H1 (cell line): ENCODE data around the gene CLASP2. TPM values are rescaled to one million over a fixed set of nuclear protein-coding genes. Genes with fewer than 3 reads are reported as not detected.

Experiments used
- CTCF ChIA-PET: fragments of 300-600 bp; sonication (Branson Sonifier 250); formaldehyde crosslinking; loops from one replicate; lab custom pipeline; 2021; ENCODE audit not compliant: partially characterized antibody; lab: Charles Lee
- POLR2A ChIA-PET: fragments of 300-600 bp; sonication (Branson Sonifier 250); formaldehyde crosslinking; loops from one replicate; lab custom pipeline; 2021; ENCODE audit warnings: inconsistent platforms; ENCODE audit not compliant: partially characterized antibody; lab: Charles Lee
- DNase-seq, 2 experiments: peaks; one replicate each; pipeline versions ENCODE4 v3.0.0 to v3.0.0-alpha.2; 2010 to 2022; ENCODE audit warnings: low spot score in 2 of 2, low read depth in 1 of 2, mixed read lengths in 1 of 2
- FAIRE-seq: peaks from 2 replicates; lab custom pipeline; 2011; peaks lifted over from hg19 to GRCh38; lab: Jason Lieb, UNC
- H2AFZ ChIP-seq: 2 replicates; pipeline ENCODE4 v1.8.1; 2012; ENCODE audit warnings: low read length, inconsistent platforms
- H2AK5ac ChIP-seq: 2 replicates; pipeline ENCODE4 v1.6.1; 2013; ENCODE audit warnings: low read depth, low read length
- H2BK120ac ChIP-seq: replicated peaks from 2 replicates; pipeline ENCODE3; 2013; ENCODE audit warnings: low read depth, low read length, inconsistent platforms
- H2BK12ac ChIP-seq: 2 replicates; pipeline ENCODE4 v1.6.1; 2013; ENCODE audit warnings: low read depth, low read length
- H2BK15ac ChIP-seq: 2 replicates; pipeline ENCODE4 v1.6.1; 2013; ENCODE audit warnings: low read length
- H2BK20ac ChIP-seq: 2 replicates; pipeline ENCODE4 v1.6.1; 2013; ENCODE audit warnings: low read length
- H2BK5ac ChIP-seq: 2 replicates; pipeline ENCODE4 v1.6.1; 2013; ENCODE audit warnings: low read depth, low read length
- H3K14ac ChIP-seq: 2 replicates; pipeline ENCODE4 v1.6.1; 2013; ENCODE audit warnings: inconsistent platforms; ENCODE audit not compliant: insufficient read length
- H3K18ac ChIP-seq: 2 replicates; pipeline ENCODE4 v1.6.1; 2013; ENCODE audit warnings: low read length; ENCODE audit errors: extremely low read depth
- H3K23ac ChIP-seq: 2 replicates; pipeline ENCODE4 v1.6.1; 2013; ENCODE audit warnings: inconsistent platforms; ENCODE audit not compliant: insufficient read length
- H3K23me2 ChIP-seq: 2 replicates; pipeline ENCODE4 v1.6.1; 2013; ENCODE audit warnings: low read depth, low read length
- H3K27ac ChIP-seq: 2 replicates; pipeline ENCODE4 v1.6.1; 2011; ENCODE audit warnings: low read depth, low read length, inconsistent platforms
- H3K27me3 ChIP-seq, 4 experiments: replicated peaks in 1 of 4; 1 replicate in 1 of 4; 2 replicates in 3 of 4; pipeline versions ENCODE4 v1.6.1 to v1.8.1; 2011 to 2013; ENCODE audit warnings: low read length in 3 of 4, mild to moderate bottlenecking in 3 of 4, inconsistent platforms in 2 of 4, mixed read lengths in 2 of 4, moderate library complexity in 1 of 4; ENCODE audit not compliant: control insufficient read depth in 3 of 4, insufficient read depth in 3 of 4; ENCODE audit errors: extremely low read depth in 1 of 4
- H3K36me3 ChIP-seq, 4 experiments: 2 replicates each; pipeline versions ENCODE4 v1.6.1 to v1.8.1; 2011 to 2013; ENCODE audit warnings: mild to moderate bottlenecking in 4 of 4, low read length in 3 of 4, moderate library complexity in 2 of 4, control low read depth in 1 of 4, inconsistent platforms in 1 of 4; ENCODE audit not compliant: insufficient read depth in 4 of 4, control insufficient read depth in 2 of 4
- H3K4ac ChIP-seq: replicated peaks from 2 replicates; pipeline ENCODE3; 2013; ENCODE audit warnings: low read length, low read depth, mixed read lengths, inconsistent platforms; ENCODE audit not compliant: insufficient read length
- H3K4me1 ChIP-seq, 4 experiments: replicated peaks in 1 of 4; 1 replicate in 1 of 4; 2 replicates in 3 of 4; pipeline versions ENCODE4 v1.6.1 to v1.8.1; 2011 to 2013; ENCODE audit warnings: low read length in 3 of 4, inconsistent platforms in 2 of 4, mixed read lengths in 1 of 4; ENCODE audit not compliant: insufficient read depth in 4 of 4, control insufficient read depth in 3 of 4
- H3K4me2 ChIP-seq, 2 experiments: 2 replicates each; pipeline versions ENCODE4 v1.6.1 to v1.8.1; 2011 to 2013; ENCODE audit warnings: low read depth in 2 of 2, low read length in 2 of 2, control low read depth in 1 of 2, inconsistent platforms in 1 of 2, mild to moderate bottlenecking in 1 of 2; ENCODE audit not compliant: insufficient read depth in 1 of 2
- H3K4me3 ChIP-seq, 4 experiments: fragments of 200-600, 300-600 bp in 1 of 4; sonication (generic), shearing (Covaris generic), sonication (Bioruptor Twin) in 1 of 4; 2 replicates each; pipeline versions ENCODE4 v1.5.1 to v1.8.1; 2011 to 2016; ENCODE audit warnings: low read length in 4 of 4, low read depth in 3 of 4, control low read depth in 2 of 4, inconsistent platforms in 2 of 4, mild to moderate bottlenecking in 2 of 4, mixed read lengths in 1 of 4, moderate library complexity in 1 of 4; ENCODE audit not compliant: insufficient read depth in 2 of 4; ENCODE audit errors: extremely low read depth in 1 of 4
- H3K56ac ChIP-seq: replicated peaks from 2 replicates; pipeline ENCODE3; 2013; ENCODE audit warnings: low read depth, mild to moderate bottlenecking, mixed read lengths, low read length, inconsistent platforms; ENCODE audit not compliant: insufficient read length
- H3K79me1 ChIP-seq: 2 replicates; pipeline ENCODE4 v1.6.1; 2013; ENCODE audit warnings: low read depth, low read length, control low read depth
- H3K79me2 ChIP-seq, 2 experiments: 2 replicates each; pipeline versions ENCODE4 v1.6.1 to v1.8.1; 2012 to 2013; ENCODE audit warnings: low read length in 2 of 2, mild to moderate bottlenecking in 2 of 2, inconsistent platforms in 1 of 2; ENCODE audit not compliant: insufficient read depth in 2 of 2, control insufficient read depth in 1 of 2
- H3K9ac ChIP-seq, 4 experiments: replicated peaks in 1 of 4; 1 replicate in 1 of 4; 2 replicates in 3 of 4; pipeline versions ENCODE4 v1.6.1 to v1.8.1; 2011 to 2013; ENCODE audit warnings: low read depth in 3 of 4, low read length in 3 of 4, control low read depth in 2 of 4, mild to moderate bottlenecking in 2 of 4, moderate library complexity in 2 of 4, inconsistent platforms in 1 of 4; ENCODE audit errors: extremely low read depth in 1 of 4
- H3K9me3 ChIP-seq, 2 experiments: 2 replicates each; pipeline versions ENCODE4 v1.6.1 to v1.8.1; 2012 to 2013; ENCODE audit warnings: mild to moderate bottlenecking in 2 of 2, moderate library complexity in 2 of 2, control low read depth in 1 of 2, inconsistent platforms in 1 of 2, low read depth in 1 of 2, low read length in 1 of 2, mixed read lengths in 1 of 2; ENCODE audit not compliant: insufficient read depth in 2 of 2
- H4K20me1 ChIP-seq, 2 experiments: replicated peaks in 1 of 2; 2 replicates each; pipeline versions ENCODE3 to v1.8.1; 2011 to 2013; ENCODE audit warnings: inconsistent platforms in 2 of 2, low read length in 2 of 2, mild to moderate bottlenecking in 1 of 2; ENCODE audit not compliant: insufficient read depth in 2 of 2, control insufficient read depth in 1 of 2
- H4K5ac ChIP-seq: 2 replicates; pipeline ENCODE4 v1.6.1; 2013; ENCODE audit warnings: low read length, low read depth, mixed read lengths, inconsistent platforms; ENCODE audit not compliant: insufficient read length
- H4K8ac ChIP-seq: 2 replicates; pipeline ENCODE4 v1.8.0; 2013; ENCODE audit warnings: mild to moderate bottlenecking, moderate library complexity, low read length, inconsistent platforms; ENCODE audit not compliant: insufficient read depth; ENCODE audit errors: extremely low read depth
- H4K91ac ChIP-seq: replicated peaks from 2 replicates; pipeline ENCODE3; 2013; ENCODE audit warnings: low read length, mixed read lengths, inconsistent platforms; ENCODE audit not compliant: insufficient read length
- GABPA ChIP-seq: IDR thresholded peaks from 2 replicates; pipeline ENCODE4 v1.6.1; 2011; ENCODE audit warnings: mild to moderate bottlenecking, low read length, moderate library complexity, borderline replicate concordance; ENCODE audit not compliant: insufficient read depth
- POLR2A ChIP-seq, 2 experiments: IDR thresholded peaks; 1 replicate in 1 of 2; 2 replicates in 1 of 2; pipeline ENCODE4 v1.6.1; 2011; ENCODE audit warnings: low read depth in 2 of 2, low read length in 2 of 2, mild to moderate bottlenecking in 2 of 2; ENCODE audit errors: control extremely low read depth in 1 of 2
- YY1 ChIP-seq: IDR thresholded peaks from 2 replicates; pipeline ENCODE4 v1.6.1; 2011; ENCODE audit warnings: low read depth, mild to moderate bottlenecking, low read length
- WGBS, 2 experiments: shearing (Covaris generic) in 1 of 2; methylation state at CpG; one replicate each; pipeline versions ENCODE4 v1.1.6 to v1.1.7; 2013 to 2015; ENCODE audit warnings: low lambda C conversion rate in 2 of 2, mixed read lengths in 2 of 2, inconsistent platforms in 1 of 2, low coverage in 1 of 2, missing lambda C conversion rate in 1 of 2; ENCODE audit not compliant: insufficient replicate concordance in 2 of 2, insufficient coverage in 1 of 2, insufficient read length in 1 of 2; ENCODE audit errors: extremely low coverage in 1 of 2, missing lambda C conversion rate in 1 of 2; 5-methylcytosine and 5-hydroxymethylcytosine counted together
- polyA plus RNA-seq, 7 experiments: library from polyadenylated mRNA; depleted of rRNA in 3 of 7; stranded (reverse) in 5 of 7; unstranded in 2 of 7; fragments of >200 nt in 5 of 7; fragments of 200-250 nt in 2 of 7; gene quantifications; 1 replicate in 5 of 7; 2 replicates in 1 of 7; 4 replicates in 1 of 7; pipeline versions ENCODE4 v1.2.1 to v1.2.3, GENCODE V29; 2011 to 2013; ENCODE audit warnings: missing spikeins in 2 of 7, mixed read lengths in 2 of 7
- total RNA-seq: library from RNA; stranded (reverse); fragmentation: NEBNext Ultra II Directional; extraction: Animal tissue kit (Norgen Biotek cat#: 25700); gene quantifications from 2 replicates; pipeline ENCODE4 v1.2.1, GENCODE V29; 2021

CLASP2 gene
- total and polyA plus RNA-seq, 2 of the 8 experiments (the other 6 are each of a cell fraction or from before 2014, with no cell fraction given): 21.7 to 58.0 TPM

DNA sequence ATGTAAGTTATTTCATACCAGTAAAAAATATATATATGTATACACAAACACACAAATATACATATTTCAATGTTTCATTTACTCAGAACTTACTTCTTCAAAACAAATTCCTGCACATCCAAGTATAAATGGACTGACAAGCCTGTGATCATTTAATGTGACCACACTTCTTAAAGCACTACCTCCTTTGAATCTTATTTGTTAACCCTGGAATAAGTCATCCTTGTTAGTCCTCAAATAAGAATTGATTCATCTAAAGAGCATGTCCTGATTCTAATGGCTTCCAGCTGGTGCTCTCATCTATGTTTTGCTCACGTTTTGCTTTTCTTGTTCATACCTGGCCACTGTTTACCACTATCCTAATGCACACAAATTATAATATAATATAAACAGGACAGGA lies 173.9 kb downstream of the CLASP2 start:
- Histone ChIP-seq H3K79me1 (no peaks in the 10 kb centered on the region), H2BK15ac (no peak overlapping the region), H3K4me1 (no peaks in the 10 kb centered on the region), H3K4me3 (no peak overlapping the region), H3K9me3 (no peaks in the 10 kb centered on the region; a peak in 1 of 4 replicates), H4K91ac (no peak overlapping the region), H3K4me2 (no peak overlapping the region), H2BK20ac (no peak overlapping the region), H3K56ac (no peak overlapping the region), H4K5ac (no peak overlapping the region), H2AFZ (no peak overlapping the region), H3K14ac (no peak overlapping the region), H3K23me2 (no peaks in the 10 kb centered on the region), H3K36me3 (peaks cover 0 to 3% (median under 1%) of the 10 kb centered on the region in 4 experiments; a peak in 3 of 8 replicates), H4K20me1 (no peaks in the 10 kb centered on the region), H2BK120ac (no peak overlapping the region), H2BK5ac (no peak overlapping the region), H2BK12ac (no peak overlapping the region), H3K27ac (no peak overlapping the region), H3K23ac (no peak overlapping the region), H3K27me3 (no peaks in the 10 kb centered on the region), H4K8ac (no peak overlapping the region), H3K79me2 (no peaks in the 10 kb centered on the region), H3K9ac (no peak overlapping the region), H3K18ac (no peak overlapping the region), H3K4ac (no peak overlapping the region), H2AK5ac (no peak overlapping the region)
- CTCF ChIA-PET: interaction anchor here (1.7 kb wide), 1 partner anchor 13 kb away, joined by 5 read pairs; no protein-coding TSS in a partner anchor
- DNase-seq (no peak), FAIRE-seq (no peak)
- TF ChIP-seq GABPA (no peak), POLR2A (IDR thresholded peaks at IDR 0.05; ENCODE audit: control extremely low read depth in 1 of 2, low read depth in 2 of 2, low read length in 2 of 2) (no peak), YY1 (no peak)
- 91% methylated on average over 1 of the region's 1 CpG; no CpG with 5 or more reads in 1 of the 2 experiments for WGBS, 2 experiments
- POLR2A ChIA-PET: no interaction called here
